Prostate gland (tissue), 2 donors: ENCODE data around the gene PMCH.
"Not testable (repeated sequence)": the region's sequence is repeated elsewhere in the genome, so short reads cannot be mapped to it uniquely, and the experiment has no call there.

Experiments used
- POLR2A ChIP-seq: fragments of 450-650 bp; IDR thresholded peaks from one replicate; pipeline ENCODE4 v1.6.1; 2016; ENCODE audit warnings: antibody characterized with exemption, mild to moderate bottlenecking
- POLR2AphosphoS5 ChIP-seq: sonication (generic); formaldehyde crosslinking; IDR thresholded peaks from one replicate; pipeline ENCODE4 v1.6.1; 2017; ENCODE audit warnings: antibody characterized with exemption
- TF ChIP-seq, protein P1 (sequence below), 4 experiments: fragments of 200-600 bp in 2 of 4; fragments of 450-650 bp in 2 of 4; sonication (generic) in 2 of 4; IDR thresholded peaks; 1 replicate in 3 of 4; 2 replicates in 1 of 4; pipeline ENCODE4 v1.5.1; 2016 to 2019; ENCODE audit warnings: antibody characterized with exemption in 4 of 4, mild to moderate bottlenecking in 2 of 4, moderate library complexity in 2 of 4

DNA sequence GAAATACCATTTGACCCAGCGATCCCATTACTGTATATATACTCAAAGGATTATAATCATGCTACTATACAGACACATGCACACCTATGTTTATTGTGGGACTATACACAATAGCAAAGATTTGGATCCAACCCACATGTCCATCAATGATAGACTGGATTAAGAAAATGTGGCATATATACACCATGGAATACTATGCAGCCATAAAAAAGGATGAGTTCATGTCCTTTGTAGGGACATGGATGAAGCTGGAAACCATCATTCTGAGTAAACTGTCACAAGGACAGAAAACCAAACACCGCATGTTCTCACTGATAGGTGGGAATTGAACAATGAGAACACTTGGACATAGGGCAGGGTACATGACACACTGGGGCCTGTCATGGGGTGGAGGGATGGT lies 43.2 kb upstream of the PMCH start:
- TF ChIP-seq POLR2A, POLR2AphosphoS5: not testable (repeated sequence)
- TF ChIP-seq, protein P1, sequence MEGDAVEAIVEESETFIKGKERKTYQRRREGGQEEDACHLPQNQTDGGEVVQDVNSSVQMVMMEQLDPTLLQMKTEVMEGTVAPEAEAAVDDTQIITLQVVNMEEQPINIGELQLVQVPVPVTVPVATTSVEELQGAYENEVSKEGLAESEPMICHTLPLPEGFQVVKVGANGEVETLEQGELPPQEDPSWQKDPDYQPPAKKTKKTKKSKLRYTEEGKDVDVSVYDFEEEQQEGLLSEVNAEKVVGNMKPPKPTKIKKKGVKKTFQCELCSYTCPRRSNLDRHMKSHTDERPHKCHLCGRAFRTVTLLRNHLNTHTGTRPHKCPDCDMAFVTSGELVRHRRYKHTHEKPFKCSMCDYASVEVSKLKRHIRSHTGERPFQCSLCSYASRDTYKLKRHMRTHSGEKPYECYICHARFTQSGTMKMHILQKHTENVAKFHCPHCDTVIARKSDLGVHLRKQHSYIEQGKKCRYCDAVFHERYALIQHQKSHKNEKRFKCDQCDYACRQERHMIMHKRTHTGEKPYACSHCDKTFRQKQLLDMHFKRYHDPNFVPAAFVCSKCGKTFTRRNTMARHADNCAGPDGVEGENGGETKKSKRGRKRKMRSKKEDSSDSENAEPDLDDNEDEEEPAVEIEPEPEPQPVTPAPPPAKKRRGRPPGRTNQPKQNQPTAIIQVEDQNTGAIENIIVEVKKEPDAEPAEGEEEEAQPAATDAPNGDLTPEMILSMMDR (IDR thresholded peaks at IDR 0.05) = not testable (repeated sequence)
